H1 (cell line): ENCODE measurements around the gene BRD9. TPM values are rescaled to one million over a fixed set of nuclear protein-coding genes. Genes with fewer than 3 reads are reported as not detected.

Experiments
- BCL11A ChIP-seq, 2 experiments: IDR thresholded peaks; one replicate each; pipeline ENCODE4 v1.6.1; 2011; ENCODE audit warnings: low read depth in 2 of 2, low read length in 2 of 2, mild to moderate bottlenecking in 2 of 2
- EP300 ChIP-seq, 2 experiments: IDR thresholded peaks; 1 replicate in 1 of 2; 2 replicates in 1 of 2; pipeline ENCODE4 v1.6.1; 2011 to 2012; ENCODE audit warnings: low read depth in 2 of 2, low read length in 2 of 2, mild to moderate bottlenecking in 2 of 2, borderline replicate concordance in 1 of 2, inconsistent platforms in 1 of 2, moderate library complexity in 1 of 2
- JUN ChIP-seq: IDR thresholded peaks from 2 replicates; pipeline ENCODE4 v1.6.1; 2011; ENCODE audit warnings: low read depth, mild to moderate bottlenecking, improper control_type of control experiment, low read length
- NRF1 ChIP-seq: IDR thresholded peaks from 2 replicates; pipeline ENCODE4 v1.6.1; 2011; ENCODE audit warnings: mild to moderate bottlenecking, low read depth, low read length, improper control_type of control experiment
- RFX5 ChIP-seq: IDR thresholded peaks from 2 replicates; pipeline ENCODE4 v1.6.1; 2011; ENCODE audit warnings: low read depth, low read length, improper control_type of control experiment, borderline replicate concordance
- SIN3A ChIP-seq, 2 experiments: IDR thresholded peaks in 1 of 2; conservative IDR thresholded peaks in 1 of 2; 2 replicates each; pipeline ENCODE4 v1.6.1; 2011 to 2012; ENCODE audit warnings: low read length in 2 of 2, improper control_type of control experiment in 1 of 2, low read depth in 1 of 2, mild to moderate bottlenecking in 1 of 2
- SIRT6 ChIP-seq: IDR thresholded peaks from one replicate; pipeline ENCODE4 v1.7.1; 2012; ENCODE audit warnings: low read length, inconsistent platforms
- SUZ12 ChIP-seq: fragments of 200-600 bp; sonication (generic); IDR thresholded peaks from 2 replicates; pipeline ENCODE4 v1.6.1; 2012; ENCODE audit warnings: mild to moderate bottlenecking, inconsistent platforms, low read length, moderate library complexity, mixed read lengths
- USF2 ChIP-seq: IDR thresholded peaks from 2 replicates; pipeline ENCODE4 v1.6.1; 2011; ENCODE audit warnings: low read length, improper control_type of control experiment
- polyA plus RNA-seq, 7 experiments: library from polyadenylated mRNA; depleted of rRNA in 3 of 7; stranded (reverse) in 5 of 7; unstranded in 2 of 7; fragments of >200 nt in 5 of 7; fragments of 200-250 nt in 2 of 7; gene quantifications; 1 replicate in 5 of 7; 2 replicates in 1 of 7; 4 replicates in 1 of 7; pipeline versions ENCODE4 v1.2.1 to v1.2.3, GENCODE V29; 2011 to 2013; ENCODE audit warnings: missing spikeins in 2 of 7, mixed read lengths in 2 of 7
- total RNA-seq: library from RNA; stranded (reverse); fragmentation: NEBNext Ultra II Directional; extraction: Animal tissue kit (Norgen Biotek cat#: 25700); gene quantifications from 2 replicates; pipeline ENCODE4 v1.2.1, GENCODE V29; 2021

BRD9 gene
- total and polyA plus RNA-seq, 2 of the 8 experiments (the other 6 are each of a cell fraction or from before 2014, with no cell fraction given), result 9.3 to 49.4 TPM

GRCh38 chr5:878125-878524 is 14.5 kb downstream of the BRD9 start (continued):
- TF ChIP-seq USF2 (no peak), SIRT6 (no peak), BCL11A (IDR thresholded peaks at IDR 0.05; ENCODE audit: low read depth in 2 of 2, low read length in 2 of 2) (no peak), SIN3A (conservative IDR thresholded peaks at IDR 0.05 in 1 of 2, IDR thresholded peaks at IDR 0.05 in 1 of 2; ENCODE audit: low read depth in 1 of 2, low read length in 2 of 2) (no peak), JUN (no peak), RFX5 (no peak), SUZ12 (no peak), EP300 (IDR thresholded peaks at IDR 0.05; ENCODE audit: borderline replicate concordance in 1 of 2, low read depth in 2 of 2, low read length in 2 of 2) (no peak), NRF1 (no peak)
